H9 (cell line): Measurements from ENCODE around the gene ZMIZ1. TPM values are rescaled to one million over a fixed set of nuclear protein-coding genes. Genes with fewer than 3 reads are reported as not detected.

Source experiments
- DNase-seq: peaks from one replicate; pipeline ENCODE4 v3.0.0-alpha.2; 2017
- H2AFZ ChIP-seq: one replicate; pipeline ENCODE4 v1.6.1; 2013; ENCODE audit warnings: mild to moderate bottlenecking, low read length, control low read depth, moderate library complexity
- H2AK5ac ChIP-seq: 2 replicates; pipeline ENCODE4 v1.6.1; 2013; ENCODE audit warnings: low read length, control low read depth, mixed read lengths; ENCODE audit not compliant: insufficient read length
- H2BK120ac ChIP-seq: one replicate; pipeline ENCODE4 v1.6.1; 2013; ENCODE audit warnings: low read depth, mild to moderate bottlenecking, low read length, control low read depth, inconsistent platforms; ENCODE audit not compliant: poor library complexity, severe bottlenecking
- H2BK12ac ChIP-seq: 2 replicates; pipeline ENCODE4 v1.6.1; 2013; ENCODE audit warnings: low read length, control low read depth, mixed read lengths, low read depth; ENCODE audit not compliant: insufficient read length
- H2BK15ac ChIP-seq: 2 replicates; pipeline ENCODE4 v1.6.1; 2013; ENCODE audit warnings: low read depth, low read length, control low read depth
- H2BK20ac ChIP-seq: one replicate; pipeline ENCODE4 v1.6.1; 2013; ENCODE audit warnings: low read depth, mild to moderate bottlenecking, low read length, control low read depth, inconsistent platforms; ENCODE audit not compliant: poor library complexity, severe bottlenecking
- H2BK5ac ChIP-seq: 2 replicates; pipeline ENCODE4 v1.6.1; 2013; ENCODE audit warnings: low read length, control low read depth, mixed read lengths; ENCODE audit not compliant: insufficient read length
- H3K14ac ChIP-seq: 2 replicates; pipeline ENCODE4 v1.6.1; 2013; ENCODE audit warnings: low read length, control low read depth; ENCODE audit not compliant: insufficient read depth
- H3K18ac ChIP-seq: 2 replicates; pipeline ENCODE4 v1.6.1; 2013; ENCODE audit warnings: low read depth, mild to moderate bottlenecking, mixed read lengths, low read length, control low read depth; ENCODE audit not compliant: insufficient read length
- H3K23ac ChIP-seq: 2 replicates; pipeline ENCODE4 v1.6.1; 2013; ENCODE audit warnings: low read length, control low read depth, mixed read lengths, low read depth; ENCODE audit not compliant: insufficient read length
- H3K23me2 ChIP-seq: 2 replicates; pipeline ENCODE4 v1.6.1; 2013; ENCODE audit warnings: low read depth, mild to moderate bottlenecking, mixed read lengths, low read length, control low read depth; ENCODE audit not compliant: insufficient read length, poor library complexity, severe bottlenecking
- H3K27ac ChIP-seq: 2 replicates; pipeline ENCODE4 v1.5.1; 2013; ENCODE audit warnings: low read length, control low read depth, mixed read lengths, low read depth; ENCODE audit not compliant: insufficient read length
- H3K27me3 ChIP-seq: 2 replicates; pipeline ENCODE4 v1.6.1; 2013; ENCODE audit warnings: low read length, control low read depth, inconsistent platforms; ENCODE audit not compliant: insufficient read depth
- H3K4ac ChIP-seq: 2 replicates; pipeline ENCODE4 v1.6.1; 2013; ENCODE audit warnings: low read depth, mild to moderate bottlenecking, control low read depth, inconsistent platforms, low read length, moderate library complexity
- H3K4me1 ChIP-seq: 2 replicates; pipeline ENCODE4 v1.6.1; 2013; ENCODE audit warnings: low read length, control low read depth, inconsistent platforms; ENCODE audit not compliant: insufficient read depth
- H3K4me2 ChIP-seq: 2 replicates; pipeline ENCODE4 v1.6.1; 2013; ENCODE audit warnings: low read length, control low read depth, mixed read lengths; ENCODE audit not compliant: insufficient read length, insufficient read depth
- H3K56ac ChIP-seq: 2 replicates; pipeline ENCODE4 v1.6.1; 2013; ENCODE audit warnings: low read depth, mild to moderate bottlenecking, mixed read lengths, low read length, control low read depth; ENCODE audit not compliant: insufficient read length
- H3K79me1 ChIP-seq: 2 replicates; pipeline ENCODE4 v1.6.1; 2013; ENCODE audit warnings: low read depth, mild to moderate bottlenecking, moderate library complexity, low read length, control low read depth, inconsistent platforms; ENCODE audit not compliant: insufficient read depth, poor library complexity, severe bottlenecking
- H3K79me2 ChIP-seq: 2 replicates; pipeline ENCODE4 v1.6.1; 2013; ENCODE audit warnings: low read length, control low read depth, inconsistent platforms; ENCODE audit not compliant: insufficient read depth
- H3K9ac ChIP-seq: 2 replicates; pipeline ENCODE4 v1.6.1; 2013; ENCODE audit warnings: low read length, control low read depth, mixed read lengths; ENCODE audit not compliant: insufficient read length; ENCODE audit errors: extremely low read depth
- H3K9me3 ChIP-seq: one replicate; pipeline ENCODE4 v1.6.1; 2013; ENCODE audit warnings: low read depth, low read length, inconsistent platforms; ENCODE audit not compliant: control insufficient read depth
- H3T11ph ChIP-seq: one replicate; pipeline ENCODE4 v1.6.1; 2013; ENCODE audit warnings: mild to moderate bottlenecking, low read length, control low read depth, inconsistent platforms
- H4K20me1 ChIP-seq: one replicate; pipeline ENCODE4 v1.6.1; 2013; ENCODE audit not compliant: control insufficient read depth, insufficient read length, insufficient read depth
- H4K5ac ChIP-seq: 2 replicates; pipeline ENCODE4 v1.6.1; 2013; ENCODE audit warnings: low read depth, mild to moderate bottlenecking, mixed read lengths, low read length, control low read depth; ENCODE audit not compliant: insufficient read length
- H4K8ac ChIP-seq: replicated peaks from 2 replicates; pipeline ENCODE4 v1.6.1; 2013; ENCODE audit warnings: low read length, control low read depth, mixed read lengths, low read depth; ENCODE audit not compliant: insufficient read length
- H4K91ac ChIP-seq: 2 replicates; pipeline ENCODE4 v1.6.1; 2013; ENCODE audit warnings: low read depth, mild to moderate bottlenecking, moderate library complexity, mixed read lengths, low read length, control low read depth; ENCODE audit not compliant: insufficient read length
- H3K27ac Mint-ChIP-seq, 3 experiments: 2 replicates in 2 of 3; 3 replicates in 1 of 3; pipeline ENCODE4 v1.8.0; 2020 to 2021; ENCODE audit warnings: mixed read lengths in 3 of 3, mild to moderate bottlenecking in 1 of 3, moderate library complexity in 1 of 3
- H3K27me3 Mint-ChIP-seq: 2 replicates; pipeline ENCODE4 v1.8.0; 2021; ENCODE audit warnings: low read depth, mild to moderate bottlenecking, moderate library complexity, mixed read lengths
- H3K36me3 Mint-ChIP-seq, 3 experiments: 2 replicates in 2 of 3; 3 replicates in 1 of 3; pipeline ENCODE4 v1.8.0; 2020 to 2021; ENCODE audit warnings: low read depth in 3 of 3, mixed read lengths in 3 of 3; ENCODE audit not compliant: insufficient read depth in 1 of 3
- H3K4me1 Mint-ChIP-seq, 2 experiments: 2 replicates each; pipeline ENCODE4 v1.8.0; 2020; ENCODE audit warnings: mixed read lengths in 2 of 2
- H3K4me3 Mint-ChIP-seq, 2 experiments: 2 replicates in 1 of 2; 3 replicates in 1 of 2; pipeline ENCODE4 v1.8.0; 2020 to 2021; ENCODE audit warnings: mild to moderate bottlenecking in 2 of 2, mixed read lengths in 2 of 2, moderate library complexity in 1 of 2
- H3K9me3 Mint-ChIP-seq, 2 experiments: 2 replicates in 1 of 2; 3 replicates in 1 of 2; pipeline ENCODE4 v1.8.0; 2020; ENCODE audit warnings: mild to moderate bottlenecking in 2 of 2, mixed read lengths in 2 of 2, moderate library complexity in 1 of 2
- WGBS: extraction: QIAGEN DNeasy Blood & Tissue Kit; methylation state at CpG from one replicate; pipeline ENCODE4 v1.1.7; 2013; ENCODE audit warnings: missing lambda C conversion rate, low lambda C conversion rate, mixed read lengths; ENCODE audit not compliant: insufficient read length; ENCODE audit errors: extremely low coverage; 5-methylcytosine and 5-hydroxymethylcytosine counted together
- total RNA-seq: library from RNA; stranded (reverse); gene quantifications from 2 replicates; pipeline ENCODE4 v1.2.1, GENCODE V29; 2021
- TF ChIP-seq, protein P1 (sequence below): fragments of 200-600 bp; sonication (generic); conservative IDR thresholded peaks from 3 replicates; pipeline ENCODE4 v1.8.0; 2021; ENCODE audit warnings: antibody characterized with exemption, mild to moderate bottlenecking

Gene ZMIZ1
- total RNA-seq, 1 experiment from 2014 or later = 36.9 TPM

DNA sequence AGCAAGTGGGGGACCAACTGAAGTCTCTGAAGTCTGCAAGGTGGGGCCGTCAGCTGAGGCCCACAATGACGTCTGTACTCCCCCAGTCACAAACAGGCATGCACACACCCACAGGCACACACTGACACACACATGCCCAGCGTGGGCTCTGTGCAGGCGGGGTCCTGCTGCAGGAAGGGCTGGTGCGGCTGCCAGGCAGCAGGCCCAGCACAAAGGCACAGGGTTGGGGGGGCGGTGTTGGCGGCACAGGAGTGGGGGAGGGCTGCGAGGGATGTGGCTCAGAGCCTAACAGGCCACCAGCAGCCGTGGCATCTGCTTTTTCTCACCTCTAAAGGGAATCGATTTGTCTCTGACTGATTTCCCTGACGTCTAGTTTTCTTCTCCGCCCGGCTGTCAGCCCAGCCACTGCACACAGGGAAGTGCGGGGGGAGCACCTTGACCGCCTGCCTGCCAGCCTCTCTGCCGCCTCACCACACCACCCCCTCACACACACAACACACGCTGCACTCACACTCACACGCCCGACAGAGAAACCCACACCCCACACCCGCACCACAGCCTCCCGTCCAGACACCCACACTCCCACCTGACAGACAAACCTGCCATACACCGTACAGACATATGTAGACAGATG lies 43.5 kb upstream of the ZMIZ1 start:
- Mint-ChIP-seq H3K9me3 (no peaks in the 10 kb centered on the region; a peak in 1 of 5 replicates), H3K27ac (0 out of 7 replicates have a peak overlapping the region, but pooled peaks of 1 of the 3 experiments have one; percentile 10), H3K4me3 (no peak overlapping the region), H3K36me3 (no peaks in the 10 kb centered on the region), H3K27me3 (0 out of 2 replicates have a peak, but pooled peaks cover 2% of the 10 kb centered on the region), H3K4me1 (peaks cover 7 to 16% of the 10 kb centered on the region in 2 experiments)
- Histone ChIP-seq H3K18ac (no peak overlapping the region), H3K4me1 (no peaks in the 10 kb centered on the region), H4K8ac (no peak overlapping the region), H3K27me3 (no peaks in the 10 kb centered on the region), H3K27ac (no peak overlapping the region), H3K56ac (no peak overlapping the region), H3K9ac (no peak overlapping the region), H2BK5ac (no peak overlapping the region), H2BK12ac (no peak overlapping the region), H3K4me2 (no peak overlapping the region), H2BK120ac (no peak overlapping the region), H3T11ph (no peak overlapping the region), H3K9me3 (no peaks in the 10 kb centered on the region), H3K79me1 (no peaks in the 10 kb centered on the region), H2BK20ac (no peak overlapping the region), H4K5ac (no peak overlapping the region), H4K20me1 (no peaks in the 10 kb centered on the region), H4K91ac (no peak overlapping the region), H2AFZ (no peak overlapping the region), H3K79me2 (no peaks in the 10 kb centered on the region), H3K4ac (no peak overlapping the region), H3K23me2 (no peaks in the 10 kb centered on the region), H2AK5ac (no peak overlapping the region), H2BK15ac (no peak overlapping the region), H3K14ac (no peak overlapping the region), H3K23ac (no peak overlapping the region)
- TF ChIP-seq, protein P1, sequence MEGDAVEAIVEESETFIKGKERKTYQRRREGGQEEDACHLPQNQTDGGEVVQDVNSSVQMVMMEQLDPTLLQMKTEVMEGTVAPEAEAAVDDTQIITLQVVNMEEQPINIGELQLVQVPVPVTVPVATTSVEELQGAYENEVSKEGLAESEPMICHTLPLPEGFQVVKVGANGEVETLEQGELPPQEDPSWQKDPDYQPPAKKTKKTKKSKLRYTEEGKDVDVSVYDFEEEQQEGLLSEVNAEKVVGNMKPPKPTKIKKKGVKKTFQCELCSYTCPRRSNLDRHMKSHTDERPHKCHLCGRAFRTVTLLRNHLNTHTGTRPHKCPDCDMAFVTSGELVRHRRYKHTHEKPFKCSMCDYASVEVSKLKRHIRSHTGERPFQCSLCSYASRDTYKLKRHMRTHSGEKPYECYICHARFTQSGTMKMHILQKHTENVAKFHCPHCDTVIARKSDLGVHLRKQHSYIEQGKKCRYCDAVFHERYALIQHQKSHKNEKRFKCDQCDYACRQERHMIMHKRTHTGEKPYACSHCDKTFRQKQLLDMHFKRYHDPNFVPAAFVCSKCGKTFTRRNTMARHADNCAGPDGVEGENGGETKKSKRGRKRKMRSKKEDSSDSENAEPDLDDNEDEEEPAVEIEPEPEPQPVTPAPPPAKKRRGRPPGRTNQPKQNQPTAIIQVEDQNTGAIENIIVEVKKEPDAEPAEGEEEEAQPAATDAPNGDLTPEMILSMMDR = no peak
- DNase-seq = no peak
- no CpG with 5 or more reads among the region's 22 CpGs for WGBS
